Thymus (tissue), 11 donors: ENCODE data around the gene PCDH1. TPM values are rescaled to one million over a fixed set of nuclear protein-coding genes. Genes with fewer than 3 reads are reported as not detected.

Source experiments
- DNase-seq, 9 donors: peaks; one replicate each; pipeline ENCODE4 v3.0.0-alpha.2; 2013; ENCODE audit warnings: low spot score in 9 of 9, low read depth in 6 of 9, missing footprints in 1 of 9
- H3K27ac ChIP-seq, 2 donors: one replicate each; pipeline ENCODE4 v1.5.1; 2013; ENCODE audit warnings: control low read depth in 1 of 2, low read depth in 1 of 2, low read length in 1 of 2, mild to moderate bottlenecking in 1 of 2, moderate library complexity in 1 of 2
- H3K27me3 ChIP-seq, 2 donors: one replicate each; pipeline ENCODE4 v1.5.1; 2013; ENCODE audit warnings: low read length in 1 of 2; ENCODE audit not compliant: control insufficient read depth in 2 of 2, insufficient read depth in 1 of 2
- H3K36me3 ChIP-seq, 2 donors: one replicate each; pipeline ENCODE4 v1.5.1; 2013; ENCODE audit warnings: low read length in 1 of 2, mild to moderate bottlenecking in 1 of 2, moderate library complexity in 1 of 2; ENCODE audit not compliant: control insufficient read depth in 2 of 2, insufficient read depth in 2 of 2
- H3K4me1 ChIP-seq, 2 donors: one replicate each; pipeline ENCODE4 v1.5.1; 2013; ENCODE audit warnings: low read length in 2 of 2; ENCODE audit not compliant: control insufficient read depth in 2 of 2, insufficient read depth in 2 of 2
- H3K4me3 ChIP-seq, 2 donors: one replicate each; pipeline ENCODE4 v1.5.1; 2013; ENCODE audit warnings: low read length in 2 of 2, control low read depth in 1 of 2, mild to moderate bottlenecking in 1 of 2
- H3K9me3 ChIP-seq, 2 donors: one replicate each; pipeline ENCODE4 v1.5.1; 2013; ENCODE audit warnings: low read length in 1 of 2, mild to moderate bottlenecking in 1 of 2; ENCODE audit not compliant: control insufficient read depth in 2 of 2, insufficient read depth in 1 of 2
- WGBS: extraction: QIAGEN DNeasy Blood & Tissue Kit; methylation state at CpG from one replicate; pipeline ENCODE4 v1.1.7; 2013; 5-methylcytosine and 5-hydroxymethylcytosine counted together
- polyA plus RNA-seq: library from polyadenylated mRNA; stranded (reverse); fragments of 200-250 nt; gene quantifications from one replicate; pipeline ENCODE4 v1.2.3, GENCODE V29; 2013
- total RNA-seq: library from RNA; stranded (reverse); fragments of 120-200 nt; gene quantifications from one replicate; pipeline ENCODE4 v1.2.4, GENCODE V29; 2013
- donor health status: healthy.

PCDH1 gene
- total and polyA plus RNA-seq, 2 donors = 1.9 to 5.1 TPM

DNA sequence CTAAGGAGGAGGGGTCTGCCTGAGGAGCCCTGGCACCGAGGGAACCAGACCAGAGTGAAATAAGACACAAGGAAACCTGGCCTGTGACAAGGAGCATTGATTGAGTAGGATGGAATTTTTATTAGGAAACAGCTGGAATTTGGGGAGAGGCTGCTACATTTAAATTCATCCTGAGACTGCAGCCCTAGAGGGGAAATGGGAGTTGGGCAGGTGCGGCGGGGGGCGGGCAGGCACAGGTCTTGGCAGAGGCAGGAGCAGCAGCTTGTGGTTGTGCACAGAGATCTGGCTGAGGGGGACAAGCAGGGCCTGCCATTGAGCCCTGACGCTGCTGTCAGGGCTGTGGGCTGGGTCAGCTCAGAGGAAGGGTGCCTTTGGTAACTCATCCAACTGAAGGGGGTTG, 71.6 kb downstream of the PCDH1 start:
- Histone ChIP-seq H3K27ac (no peak overlapping the region), H3K9me3 (no peaks in the 10 kb centered on the region), H3K27me3 (peaks cover 14 to 88% of the 10 kb centered on the region in 2 donors), H3K4me1 (peaks cover 0 to 3% of the 10 kb centered on the region in 2 donors), H3K36me3 (no peaks in the 10 kb centered on the region), H3K4me3 (no peak overlapping the region)
- WGBS = 55% methylated on average over 5 of the region's 5 CpGs
- DNase-seq = no peak

DNA sequence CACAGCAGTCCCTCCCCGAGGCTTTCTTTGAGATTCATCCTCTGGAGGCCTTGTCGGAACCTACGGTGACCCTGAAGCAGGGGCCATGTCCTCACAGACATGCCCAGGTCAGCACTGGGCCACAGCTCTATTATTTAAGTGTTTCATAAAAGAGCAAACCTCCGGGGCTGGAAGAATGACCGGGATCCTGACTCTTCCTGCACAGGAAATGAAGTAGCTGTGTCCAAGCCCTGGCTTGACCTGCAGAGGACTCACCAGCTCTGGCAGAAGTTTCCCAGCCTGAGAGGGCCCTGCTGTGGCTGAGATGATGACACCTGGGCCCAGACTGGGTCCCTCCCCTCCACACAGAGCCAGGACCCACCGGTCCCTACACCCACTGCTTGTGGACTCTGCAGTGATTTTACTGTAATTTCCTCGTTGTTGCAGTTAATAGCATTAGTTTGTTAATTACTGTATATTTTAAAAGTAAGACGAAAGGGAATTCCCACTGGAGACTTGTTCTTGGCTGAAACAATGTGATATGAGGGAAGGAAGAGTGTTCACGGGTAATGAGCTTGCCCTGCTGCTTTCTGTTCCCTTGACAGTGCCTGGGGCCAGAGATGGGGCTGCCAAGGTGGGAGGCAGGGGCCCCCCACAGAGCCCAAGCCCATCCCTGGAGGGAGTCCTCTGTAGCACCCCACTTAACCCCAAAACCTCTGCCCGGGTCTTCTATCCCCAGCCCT, 72.2 kb downstream of the PCDH1 start:
- WGBS = 65% methylated on average over 10 of the region's 10 CpGs
- H3K27ac ChIP-seq = no peak overlapping the region

DNA sequence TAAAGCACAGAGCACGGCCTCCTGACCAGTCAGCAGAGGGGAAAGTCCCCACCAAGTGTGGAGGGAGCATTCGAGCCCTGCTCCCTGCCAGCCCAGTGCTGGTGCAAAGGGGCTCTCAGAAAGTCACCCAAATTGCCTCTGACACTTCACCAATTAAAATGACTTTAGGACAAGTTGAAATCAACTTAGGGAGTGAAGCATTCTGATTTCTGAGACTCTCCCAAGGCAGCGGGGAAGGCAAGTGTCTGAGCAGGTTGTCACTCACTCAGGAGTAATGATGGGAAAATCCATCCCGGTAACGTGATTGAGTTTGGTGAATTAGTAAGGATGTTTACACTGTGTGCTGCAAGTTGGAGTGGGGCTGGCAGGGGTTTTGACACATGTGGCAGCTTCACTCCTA, 73.7 kb downstream of the PCDH1 start:
- Histone ChIP-seq H3K27ac (no peak overlapping the region), H3K9me3 (no peaks in the 10 kb centered on the region), H3K36me3 (no peaks in the 10 kb centered on the region), H3K4me3 (no peak overlapping the region), H3K27me3 (peaks cover 14 to 74% of the 10 kb centered on the region in 2 donors), H3K4me1 (no peaks in the 10 kb centered on the region)
- no peak for DNase-seq
- 42% methylated on average over 5 of the region's 5 CpGs for WGBS

More for the DNA sequence above, 72.2 kb downstream of the PCDH1 start:
- no peak for DNase-seq
- H3K4me3 ChIP-seq = no peak overlapping the region
- no peaks in the 10 kb centered on the region for H3K36me3 ChIP-seq
- H3K9me3 ChIP-seq = no peaks in the 10 kb centered on the region
- no peaks in the 10 kb centered on the region for H3K4me1 ChIP-seq
- H3K27me3 ChIP-seq = peaks cover 14 to 82% of the 10 kb centered on the region in 2 donors

Other genes starting within 250 kb of the PCDH1 start
- 55.0 TPM for gene HDAC3, start 241.6 kb downstream of the PCDH1 start, total RNA-seq
- gene HDAC3, start 241.6 kb downstream of the PCDH1 start, polyA plus RNA-seq = 82.9 TPM
- 10.0 TPM for gene RELL2, start 241.4 kb downstream of the PCDH1 start, total RNA-seq
- gene RELL2, start 241.4 kb downstream of the PCDH1 start, polyA plus RNA-seq = 20.8 TPM
- gene FCHSD1, start 227.0 kb downstream of the PCDH1 start, total RNA-seq = 11.1 TPM
- 29.8 TPM for gene FCHSD1, start 227.0 kb downstream of the PCDH1 start, polyA plus RNA-seq
- gene ARAP3, start 196.2 kb downstream of the PCDH1 start, total RNA-seq = 0.71 TPM
- gene ARAP3, start 196.2 kb downstream of the PCDH1 start, polyA plus RNA-seq = 4.2 TPM
- 42.3 TPM for gene DELE1, start 45.5 kb upstream of the PCDH1 start, total RNA-seq
- gene DELE1, start 45.5 kb upstream of the PCDH1 start, polyA plus RNA-seq = 41.5 TPM
- gene PCDH12, start 79.8 kb upstream of the PCDH1 start, total RNA-seq = 3.4 TPM
- 0.52 TPM for gene PCDH12, start 79.8 kb upstream of the PCDH1 start, polyA plus RNA-seq
- gene RNF14, start 90.7 kb upstream of the PCDH1 start, total RNA-seq = 42.6 TPM
- 31.9 TPM for gene RNF14, start 90.7 kb upstream of the PCDH1 start, polyA plus RNA-seq
- 32.9 TPM for gene GNPDA1, start 134.6 kb upstream of the PCDH1 start, total RNA-seq
- 39.4 TPM for gene GNPDA1, start 134.6 kb upstream of the PCDH1 start, polyA plus RNA-seq
- gene NDFIP1, start 230.4 kb upstream of the PCDH1 start, total RNA-seq = 39.7 TPM
- 121 TPM for gene NDFIP1, start 230.4 kb upstream of the PCDH1 start, polyA plus RNA-seq